ENCODE results near the gene LRRC38.

LRRC38 gene

DNA sequence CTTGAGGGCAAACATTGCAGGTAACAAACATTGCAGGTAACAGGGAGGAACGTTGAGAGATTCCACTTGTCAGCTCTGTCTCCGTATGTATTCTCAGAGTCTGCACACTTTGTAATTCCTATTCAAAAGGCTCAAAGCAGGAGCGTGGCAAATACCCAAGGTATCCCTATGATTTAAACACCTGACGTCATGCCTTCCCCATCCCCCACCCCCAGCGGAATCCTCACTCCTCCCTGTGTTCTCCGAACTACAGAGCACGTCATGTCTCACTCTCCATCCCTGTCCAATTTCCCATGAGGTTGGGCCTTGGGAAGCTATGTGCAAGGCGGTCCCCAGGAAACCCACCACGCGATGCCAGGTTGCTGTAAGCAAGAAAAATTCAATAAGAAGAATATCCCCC lies 2.8 kb upstream of the LRRC38 start:
- no peak for DNase-seq

DNA sequence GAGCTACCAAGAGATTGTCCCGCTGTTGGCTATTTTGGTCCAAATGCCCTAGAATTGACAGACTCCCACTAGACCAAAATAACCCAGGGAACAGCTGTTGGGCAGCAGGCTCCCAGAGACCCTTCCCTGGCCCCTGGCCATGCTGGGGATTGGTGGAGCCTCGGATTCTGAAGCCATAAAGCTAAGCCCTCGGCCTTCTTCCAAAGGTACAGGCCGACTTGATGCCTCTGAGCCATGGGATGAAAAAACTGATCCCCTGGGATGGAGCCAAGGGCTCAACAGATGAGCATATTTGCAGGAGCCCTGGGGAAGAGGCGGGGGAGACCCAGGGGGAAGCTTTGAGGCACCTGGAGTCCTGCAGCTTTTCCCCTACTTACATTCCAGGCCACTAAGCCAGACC lies 1.0 kb upstream of the LRRC38 start:
- no peak for DNase-seq

DNA sequence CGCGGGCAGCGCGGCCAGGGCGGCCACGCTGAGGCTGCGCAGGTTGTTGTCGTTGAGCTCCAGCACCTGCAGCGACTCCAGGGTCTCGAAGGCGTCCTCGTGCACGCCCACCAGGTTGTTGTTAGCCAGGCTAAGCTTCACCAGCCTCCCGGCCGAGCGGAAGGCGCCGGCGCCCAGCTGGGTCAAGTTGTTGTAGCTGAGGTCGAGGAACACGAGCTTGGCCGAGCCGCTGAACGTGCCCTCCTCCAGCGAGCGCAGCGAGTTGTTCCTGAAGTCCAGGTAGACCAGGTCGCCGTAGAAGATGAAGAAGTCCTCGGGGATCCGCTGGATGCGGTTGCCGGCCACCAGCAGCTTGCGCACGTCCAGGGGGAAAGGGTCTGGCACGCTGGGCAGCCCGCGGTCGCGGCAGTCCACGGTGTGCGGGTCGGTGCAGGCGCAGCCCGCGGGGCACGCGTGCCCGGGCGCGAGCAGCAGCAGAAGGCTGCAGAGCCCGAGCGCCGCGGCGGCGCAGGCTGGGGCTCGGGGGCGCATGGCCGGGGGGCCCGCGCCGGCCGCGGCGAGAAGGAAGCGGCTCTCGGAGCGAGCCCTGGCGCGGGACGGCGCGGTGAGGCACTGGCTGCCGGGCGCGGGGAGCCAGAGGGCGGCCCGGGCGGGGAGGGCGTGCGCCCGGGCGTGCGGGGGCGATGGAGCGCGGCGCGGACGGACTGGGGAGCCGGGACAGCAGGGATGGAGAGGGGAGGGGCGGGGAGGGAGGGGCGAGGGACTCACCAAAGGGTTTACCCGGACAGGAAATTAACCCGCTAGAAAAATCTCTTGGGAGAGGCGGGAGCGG lies 524 bp downstream of the LRRC38 start:
- no peak for DNase-seq

DNA sequence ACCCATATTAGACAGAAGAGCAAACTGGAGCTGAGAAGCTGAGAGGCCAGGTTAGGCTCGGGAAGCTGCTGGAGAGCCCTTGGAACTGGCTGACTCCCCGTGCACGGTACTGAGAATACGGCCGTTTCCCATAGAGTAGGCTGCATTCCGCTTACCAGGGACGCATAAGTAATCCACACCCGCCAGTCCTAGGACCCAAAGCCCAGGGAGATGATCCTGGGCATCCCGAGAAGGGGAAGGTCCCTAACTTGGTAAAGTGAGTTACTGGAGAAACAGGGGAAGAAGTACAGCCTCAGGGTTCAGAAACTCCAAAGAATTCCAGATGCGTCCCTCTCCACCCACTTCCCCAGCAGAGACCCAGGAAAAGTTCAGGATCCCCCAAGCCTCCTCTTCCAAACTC lies 1.3 kb downstream of the LRRC38 start:
- DNase-seq: no peak

DNA sequence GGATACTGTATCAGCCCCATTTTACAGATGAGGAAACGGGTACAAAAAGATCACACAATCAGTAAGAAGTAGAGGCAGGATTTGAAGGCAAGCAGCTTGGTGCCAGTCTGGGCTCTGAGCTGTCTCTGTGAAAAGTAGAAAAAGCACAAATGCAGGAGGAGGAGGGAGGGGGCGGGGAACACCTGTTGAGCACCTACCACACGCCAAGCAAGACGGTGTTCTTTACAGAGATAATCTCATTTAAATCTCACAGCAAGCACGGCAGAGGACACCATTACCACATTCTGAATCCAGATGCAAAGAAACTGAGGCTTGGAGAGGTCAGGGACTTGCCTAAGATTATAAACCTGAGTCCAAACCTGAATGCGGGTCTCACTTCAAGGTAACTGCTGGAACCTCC lies 3.3 kb downstream of the LRRC38 start:
- no peak for DNase-seq

DNA sequence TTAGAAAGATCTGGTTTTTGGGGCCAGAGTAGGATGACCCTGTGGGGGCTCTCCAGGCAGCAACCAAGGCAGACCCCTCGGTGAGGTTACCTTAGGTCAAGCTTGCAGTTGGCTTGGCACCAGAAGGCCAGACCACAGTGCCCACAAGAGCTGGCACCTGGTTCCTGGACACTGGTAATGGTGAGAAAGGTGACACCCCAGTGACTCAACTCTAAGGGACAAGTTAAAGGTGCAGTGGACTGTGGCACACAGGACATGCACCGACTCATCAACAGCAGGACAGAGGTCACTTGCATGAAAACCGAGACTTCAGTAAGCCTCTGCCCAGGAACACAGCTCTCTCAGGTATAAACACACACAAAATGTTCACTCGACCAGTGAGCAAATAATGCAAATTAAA lies 6.7 kb downstream of the LRRC38 start:
- no peak for DNase-seq

DNA sequence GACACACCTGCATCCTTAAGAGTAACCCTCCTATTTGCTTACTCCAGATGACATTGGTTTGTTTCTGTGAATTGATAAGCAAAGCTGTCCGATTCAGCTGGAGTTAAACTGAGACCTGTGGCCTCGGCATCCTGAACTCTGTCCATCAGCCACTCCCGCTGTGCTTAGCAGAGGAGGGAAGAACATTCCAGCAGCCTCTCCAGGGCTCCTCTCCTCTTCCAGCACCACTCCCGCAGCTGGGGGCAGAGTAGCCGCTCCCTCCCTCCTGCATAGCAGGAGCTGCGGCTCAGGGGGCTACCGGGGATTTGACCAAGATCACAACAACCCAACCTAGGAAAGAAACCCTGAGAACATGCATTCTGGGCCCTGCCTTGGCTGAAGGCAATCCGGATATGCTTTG lies 8.8 kb downstream of the LRRC38 start:
- DNase-seq: no peak

DNA sequence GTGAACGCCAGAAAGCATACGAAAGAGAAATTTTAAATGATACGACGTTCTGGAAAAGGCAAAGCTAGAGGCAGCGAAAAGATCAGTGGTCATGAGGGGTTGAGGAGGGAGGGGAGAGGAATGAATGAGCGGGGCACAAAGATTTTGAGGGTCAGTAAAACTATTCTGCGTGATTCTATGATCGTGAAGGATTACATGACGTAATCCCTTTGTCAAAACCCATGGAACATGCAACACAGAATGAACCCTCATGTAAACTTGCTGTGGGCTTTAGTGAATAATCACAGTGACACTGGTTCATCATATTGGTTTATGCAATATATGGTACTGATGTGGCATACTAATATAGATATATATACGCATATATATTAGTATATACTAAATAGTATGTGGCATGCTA lies 13.0 kb downstream of the LRRC38 start:
- DNase-seq: no peak

DNA sequence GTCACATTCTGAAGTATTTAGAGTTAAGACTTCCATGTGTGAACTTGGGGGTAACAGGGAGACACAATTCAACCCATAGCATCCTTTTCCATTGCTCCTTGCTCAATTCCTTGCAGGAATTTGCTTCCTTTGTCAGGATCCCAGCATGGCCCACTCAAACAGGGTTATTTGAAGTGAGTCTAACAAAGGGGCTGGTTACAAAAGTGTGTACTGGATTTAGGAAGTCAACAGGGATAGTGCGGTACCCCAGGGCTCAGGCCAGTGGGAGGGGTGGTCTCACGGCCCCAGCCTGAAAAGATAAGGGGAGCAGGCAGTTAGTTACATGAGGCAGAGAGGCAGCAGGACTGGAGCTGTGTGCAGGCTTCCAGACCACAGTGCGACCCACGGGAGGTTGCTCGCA lies 14.4 kb downstream of the LRRC38 start:
- no peak for DNase-seq

DNA sequence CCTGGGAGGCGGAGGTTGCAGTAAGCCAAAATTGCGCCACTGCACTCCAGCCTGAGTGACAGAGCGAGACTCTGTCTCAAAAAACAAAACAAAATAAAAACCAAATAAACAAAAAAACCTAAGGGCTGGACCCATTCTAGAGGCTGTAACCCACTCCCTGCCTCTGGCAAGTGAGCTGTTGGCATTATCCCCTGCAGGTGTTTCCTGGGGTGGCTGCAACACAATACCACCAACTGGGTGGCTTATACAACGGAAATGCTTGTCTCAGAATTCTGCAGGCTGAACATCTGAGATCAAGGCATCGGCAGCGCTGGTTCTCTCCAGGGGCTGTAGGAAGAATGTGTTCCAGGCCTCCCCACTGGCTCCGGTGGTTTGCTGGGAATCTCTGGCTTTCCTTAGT lies 15.2 kb downstream of the LRRC38 start:
- no peak for DNase-seq

DNA sequence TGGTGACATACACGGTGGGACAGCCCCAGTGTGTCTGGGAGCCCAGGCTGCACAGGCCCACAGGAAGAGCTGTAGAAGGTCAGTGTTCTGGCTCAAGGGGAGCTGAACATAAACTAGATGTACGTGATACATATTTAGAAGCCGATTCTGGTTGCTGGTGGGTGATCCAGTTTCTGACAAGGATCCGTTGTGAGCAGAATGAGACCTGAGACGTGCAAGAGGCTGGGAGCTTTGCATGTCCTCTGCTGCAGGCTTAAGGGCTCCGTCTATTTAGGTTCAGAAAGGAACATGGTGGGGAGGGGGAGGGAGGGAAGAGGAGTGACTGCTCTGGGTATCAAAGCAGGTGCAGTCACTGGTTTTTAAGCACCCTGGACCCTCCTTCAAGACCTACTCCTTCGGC lies 18.6 kb downstream of the LRRC38 start:
- no peak for DNase-seq

DNA sequence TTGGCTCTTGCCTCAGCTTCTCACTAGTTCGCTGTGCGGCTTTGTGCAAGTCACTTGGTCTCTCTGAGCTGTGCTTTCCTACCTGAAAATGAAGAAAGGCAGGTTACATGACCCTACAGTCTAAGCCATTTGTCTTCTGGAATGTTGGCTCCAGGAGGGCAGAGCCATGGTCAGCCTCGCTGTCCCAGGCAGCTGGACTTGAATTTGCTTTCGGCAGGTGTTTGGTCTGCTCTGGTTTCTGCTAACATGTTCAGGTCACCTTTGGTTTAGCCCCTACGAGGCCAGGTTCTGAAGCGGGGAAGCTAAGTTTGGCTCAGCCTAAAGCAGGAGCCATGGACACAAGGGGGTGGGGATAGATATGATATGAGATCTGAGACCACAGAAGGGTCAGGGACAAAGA lies 19.1 kb downstream of the LRRC38 start:
- no peak for DNase-seq

DNA sequence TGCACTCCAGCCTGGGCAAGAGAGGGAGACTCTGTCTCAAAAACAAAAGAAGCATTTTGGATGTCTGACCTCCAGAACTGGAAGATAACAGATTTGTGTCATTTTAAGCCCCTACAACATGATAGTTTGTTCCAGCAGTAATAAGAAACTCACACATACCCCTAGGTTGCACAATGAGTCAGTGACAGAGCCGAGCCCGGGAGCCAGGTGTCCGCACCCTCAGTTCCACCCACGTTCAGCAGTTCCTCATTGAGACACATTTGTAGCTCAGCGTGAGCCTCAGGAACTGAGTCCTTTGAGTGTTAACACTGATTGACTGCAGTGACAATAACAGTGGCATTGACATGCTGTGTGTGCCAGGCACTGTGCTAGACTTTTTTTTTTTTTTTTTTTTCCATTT lies 19.8 kb downstream of the LRRC38 start:
- DNase-seq: no peak

DNA sequence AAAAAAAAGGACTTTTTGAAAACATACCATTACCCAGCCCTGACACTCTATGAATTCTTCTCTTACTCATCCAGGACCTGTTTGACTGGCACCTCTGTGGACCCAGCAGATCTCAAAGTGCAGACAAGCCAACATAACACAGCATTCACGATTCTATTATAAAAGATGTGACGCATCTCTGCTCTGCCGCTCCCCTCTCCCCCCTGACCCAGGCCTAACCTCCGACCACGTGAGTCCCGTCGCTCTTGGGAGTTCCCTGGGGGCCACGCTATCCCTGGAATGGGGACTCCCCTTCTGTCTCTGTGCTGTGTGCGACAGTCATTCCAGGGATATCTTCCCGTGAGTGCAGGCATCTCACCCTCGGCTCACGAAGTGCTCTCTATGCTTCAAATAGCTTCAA lies 21.1 kb downstream of the LRRC38 start:
- no peak for DNase-seq

DNA sequence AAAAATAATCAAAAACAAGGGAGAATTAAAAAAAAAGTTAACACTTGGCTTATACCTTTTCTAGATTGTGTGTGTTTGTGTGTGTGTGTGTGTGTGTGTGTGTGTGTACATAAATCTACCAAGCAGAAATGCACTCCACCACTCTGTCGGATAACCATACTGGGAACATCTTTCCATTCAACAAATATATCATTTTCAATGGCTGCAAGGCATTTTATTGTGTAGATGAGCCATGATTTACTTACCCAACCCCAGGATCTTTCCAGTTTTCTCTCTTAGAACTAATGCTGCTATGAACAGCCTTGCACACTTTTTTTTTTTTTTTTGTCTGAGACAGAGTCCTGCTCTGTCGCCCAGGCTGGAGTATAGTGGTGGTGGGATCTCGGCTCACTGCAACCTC lies 25.8 kb downstream of the LRRC38 start:
- no peak for DNase-seq

DNA sequence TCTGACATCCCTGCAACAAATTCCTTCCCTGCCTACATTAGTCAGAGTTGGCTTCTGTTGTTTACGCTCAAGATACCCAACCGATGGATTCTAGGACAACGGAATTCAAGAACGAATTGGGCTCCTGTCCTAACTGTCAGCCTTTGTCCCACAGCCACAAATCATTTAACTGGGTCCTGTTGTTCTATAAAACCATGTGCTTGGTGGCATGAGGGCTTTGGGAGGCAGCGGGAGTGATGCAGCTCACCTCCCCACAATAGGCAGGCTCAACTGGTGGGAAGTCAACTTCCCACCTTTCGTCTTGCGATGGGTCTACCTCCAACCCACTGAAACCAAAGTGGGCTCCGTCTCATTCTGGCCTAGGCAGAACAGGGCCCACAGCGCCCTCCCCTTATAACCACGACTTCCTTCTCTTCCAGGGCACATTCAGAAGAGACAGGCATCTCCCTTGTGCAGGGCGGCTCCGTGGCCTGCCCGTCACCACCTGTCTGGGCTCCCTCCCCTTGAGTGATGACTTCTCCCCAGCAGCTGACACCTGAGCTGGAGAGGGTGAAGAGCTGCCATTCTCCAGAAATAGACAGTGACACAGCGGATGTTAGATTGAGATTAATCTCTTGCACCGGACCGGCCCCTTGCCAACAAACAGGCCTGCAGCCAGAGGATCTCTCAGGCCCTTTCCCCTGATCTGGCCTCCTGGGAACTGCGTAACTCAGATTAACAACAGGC lies 26.5 kb downstream of the LRRC38 start:
- DNase-seq: no peak

DNA sequence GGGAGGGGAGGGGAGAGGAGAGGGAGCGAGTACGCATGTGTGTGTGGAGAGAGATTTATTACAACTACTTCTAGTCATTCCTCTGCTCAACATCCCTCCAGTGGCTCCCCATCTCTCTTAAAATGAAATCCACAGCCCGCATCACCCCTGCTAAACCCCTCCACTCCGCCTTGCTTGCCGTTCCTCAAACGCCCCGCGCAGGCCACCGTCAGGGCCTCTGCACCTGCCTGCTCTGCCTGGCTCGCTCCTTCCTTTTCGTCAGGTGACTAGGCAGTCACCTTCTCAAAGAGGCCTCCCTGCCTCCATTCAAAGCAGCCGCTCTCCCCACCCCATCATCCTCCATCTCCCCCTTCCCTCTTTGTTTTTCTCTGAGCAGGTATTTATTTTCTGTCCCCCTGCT lies 29.9 kb downstream of the LRRC38 start:
- DNase-seq: no peak

DNA sequence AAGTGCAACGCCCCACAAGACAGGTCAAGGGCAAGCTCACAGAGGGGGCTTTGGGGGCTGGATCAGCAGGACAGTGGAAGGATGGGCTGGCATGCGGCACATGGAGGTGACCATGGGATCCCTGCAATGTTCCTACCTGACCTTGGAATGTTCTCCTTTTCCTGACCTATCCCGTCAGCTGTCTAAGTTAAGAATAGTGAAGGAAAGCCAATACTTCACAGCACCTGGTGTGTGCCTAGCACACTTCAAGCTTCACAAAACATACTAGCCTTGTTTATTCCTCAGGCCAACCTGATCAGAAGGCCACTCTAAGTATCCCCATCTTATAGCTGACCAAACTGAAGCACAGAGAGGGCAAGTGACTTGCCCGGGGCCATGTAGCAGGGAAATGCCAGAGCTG lies 31.2 kb downstream of the LRRC38 start:
- no peak for DNase-seq

DNA sequence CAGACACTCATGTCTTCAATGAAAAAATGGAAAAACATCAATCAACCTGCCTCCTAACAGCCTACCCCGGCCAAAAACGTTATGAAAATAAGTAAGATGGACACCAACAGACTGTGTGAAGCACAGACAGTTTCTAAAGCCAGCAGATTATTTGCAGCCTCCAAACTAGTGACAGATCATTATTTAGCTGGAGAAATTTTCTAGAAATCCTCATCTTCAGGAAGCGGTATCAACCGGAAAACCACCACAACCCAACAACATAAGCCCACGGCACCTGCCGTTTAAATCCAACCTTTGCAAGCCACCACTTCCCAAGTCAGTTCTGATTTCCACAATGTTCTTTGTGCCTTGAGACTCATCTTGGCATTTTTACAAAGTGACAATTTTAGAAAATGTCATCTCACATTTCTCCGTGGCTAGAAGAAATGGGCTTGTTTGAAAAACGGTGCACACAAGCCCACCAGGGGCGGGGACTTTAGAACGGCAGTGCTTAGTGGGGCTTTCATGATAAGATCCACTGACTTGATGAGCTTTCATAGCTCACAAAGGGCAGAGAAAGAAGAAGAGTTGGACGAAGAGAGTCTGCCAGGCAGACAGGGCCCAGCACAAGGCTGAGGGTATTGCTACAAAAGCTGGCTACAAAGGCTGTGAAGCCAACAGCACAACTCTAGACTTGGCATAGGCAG lies 34.5 kb downstream of the LRRC38 start:
- no peak for DNase-seq

DNA sequence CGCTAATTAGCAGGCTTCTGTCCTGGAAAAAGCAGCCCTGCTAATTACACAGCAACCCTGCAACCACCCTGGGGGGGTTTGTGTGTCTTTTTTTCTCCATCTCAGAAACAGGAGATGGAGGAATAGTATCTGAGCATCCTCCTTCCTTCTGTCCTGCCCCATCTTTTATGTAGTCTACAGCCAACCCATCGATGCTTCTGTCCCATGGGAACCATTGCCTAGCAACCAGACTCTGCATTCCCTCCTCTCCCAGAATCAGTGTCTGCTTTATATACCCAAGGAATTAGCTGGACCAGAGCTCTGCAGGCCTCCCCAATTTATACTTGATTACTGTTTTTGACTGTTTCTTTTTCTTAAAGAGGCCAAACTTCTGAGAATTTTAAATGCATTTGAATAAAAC lies 35.1 kb downstream of the LRRC38 start:
- no peak for DNase-seq

DNA sequence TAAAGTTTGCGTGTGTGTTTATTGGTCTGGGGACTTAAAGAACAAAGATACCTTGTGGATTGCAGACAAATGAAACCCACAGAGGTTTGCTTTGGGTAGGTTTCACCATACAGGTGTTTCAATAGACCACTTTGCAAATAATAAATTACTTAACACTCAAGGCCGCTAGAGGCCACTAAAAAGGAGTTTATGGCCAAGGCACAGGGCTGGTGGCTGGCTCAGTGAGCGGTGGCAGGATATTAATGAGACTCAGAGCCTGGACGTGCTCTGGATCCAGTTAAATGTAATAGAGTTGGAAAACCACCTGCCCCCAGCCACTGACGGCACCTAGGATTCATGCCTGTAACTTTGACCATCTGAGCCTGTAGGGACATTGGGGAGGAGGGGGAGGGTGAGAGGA lies 44.5 kb downstream of the LRRC38 start:
- DNase-seq: no peak

DNA sequence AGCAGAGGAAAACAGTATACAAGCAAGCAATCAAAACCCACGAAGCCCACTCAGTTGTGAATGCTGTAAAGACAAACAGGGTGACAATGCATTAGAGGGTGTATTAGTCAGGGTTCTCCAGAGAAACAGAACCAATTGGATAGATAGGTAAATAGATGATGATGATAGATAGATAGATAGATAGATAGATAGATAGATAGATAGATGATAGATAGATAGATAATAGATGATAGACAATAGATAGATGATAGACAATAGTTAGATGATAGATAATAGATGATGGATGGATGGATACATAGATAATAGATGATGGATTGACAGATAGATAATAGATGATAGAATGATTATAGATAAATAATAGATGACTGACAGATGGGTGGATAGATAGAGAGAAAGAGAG lies 48.3 kb downstream of the LRRC38 start:
- DNase-seq: no peak

DNA sequence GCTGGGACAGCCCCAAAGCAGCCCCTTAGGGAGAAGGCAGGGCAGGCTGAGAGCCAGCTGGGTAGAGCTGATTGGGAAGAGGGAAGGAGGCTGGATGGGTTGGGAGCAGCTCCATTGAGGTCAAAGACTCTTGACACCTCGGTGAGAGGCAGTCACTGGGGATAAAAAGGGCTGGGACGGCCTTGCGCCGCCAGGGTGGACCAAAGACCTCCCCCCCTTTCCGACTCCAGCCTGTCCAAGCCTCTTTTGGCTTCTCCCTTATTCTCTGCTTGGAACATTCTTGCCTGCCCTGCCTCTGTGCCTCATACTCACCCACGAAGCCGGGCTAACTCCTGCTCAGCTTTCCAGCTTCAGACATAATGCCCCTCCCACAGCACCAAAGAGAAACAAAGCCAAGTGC lies 51.1 kb downstream of the LRRC38 start:
- DNase-seq: no peak

DNA sequence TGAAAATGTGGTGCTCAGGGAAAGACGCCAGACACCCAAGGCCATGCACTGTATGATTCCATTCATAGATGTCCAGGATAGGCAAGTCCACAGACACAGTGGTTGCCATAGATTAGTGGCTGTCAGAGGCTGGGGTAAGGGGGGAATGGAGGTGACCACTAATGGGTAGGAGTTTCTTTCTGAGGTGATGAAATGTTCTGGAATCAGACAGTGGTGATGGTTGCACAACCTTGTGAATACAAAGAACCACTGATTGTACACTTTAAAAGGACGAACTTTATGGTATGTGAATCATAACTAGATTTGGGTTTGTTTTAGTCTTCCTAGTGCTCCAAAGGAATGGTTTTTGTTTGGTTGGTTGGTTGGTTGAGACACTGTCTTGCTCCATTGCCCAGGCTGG lies 51.8 kb downstream of the LRRC38 start:
- DNase-seq: no peak
